Spleen (tissue), 11 donors: ENCODE data around the gene HYAL2. TPM values are rescaled to one million over a fixed set of nuclear protein-coding genes. Genes with fewer than 3 reads are reported as not detected.
A peak's percentile ranks its signal among the peaks of the same experiment; 100 is the strongest.

Source experiments
- DNase-seq: peaks from one replicate; pipeline ENCODE4 v3.0.0-alpha.2; 2020
- H3K27ac ChIP-seq, 8 donors: fragments of 200-600 bp; sonication (generic) in 7 of 8; 1 replicate in 4 of 8; 2 replicates in 4 of 8; pipeline versions ENCODE4 v1.5.0 to v1.8.0; 2016 to 2021; ENCODE audit warnings: inconsistent platforms in 4 of 8, mild to moderate bottlenecking in 4 of 8, moderate library complexity in 1 of 8
- H3K27me3 ChIP-seq, 7 donors: fragments of 200-600 bp; sonication (generic) in 6 of 7; replicated peaks in 1 of 7; 1 replicate in 4 of 7; 2 replicates in 3 of 7; pipeline versions ENCODE4 v1.5.0 to v1.8.0; 2016 to 2021; ENCODE audit warnings: inconsistent platforms in 3 of 7, mild to moderate bottlenecking in 1 of 7
- H3K36me3 ChIP-seq, 6 donors: fragments of 200-600 bp; sonication (generic) in 5 of 6; 1 replicate in 4 of 6; 2 replicates in 2 of 6; pipeline versions ENCODE4 v1.5.0 to v1.8.0; 2016 to 2021; ENCODE audit warnings: inconsistent platforms in 2 of 6
- H3K4me1 ChIP-seq, 6 donors: fragments of 200-600 bp; sonication (generic) in 5 of 6; 1 replicate in 3 of 6; 2 replicates in 3 of 6; pipeline versions ENCODE4 v1.5.0 to v1.8.0; 2016 to 2021; ENCODE audit warnings: inconsistent platforms in 3 of 6
- H3K4me3 ChIP-seq, 8 donors: fragments of 200-600 bp; sonication (generic) in 7 of 8; 1 replicate in 4 of 8; 2 replicates in 4 of 8; pipeline versions ENCODE4 v1.5.0 to v1.8.0; 2016 to 2021; ENCODE audit warnings: inconsistent platforms in 4 of 8, mild to moderate bottlenecking in 4 of 8, moderate library complexity in 2 of 8
- H3K9me3 ChIP-seq, 8 donors: fragments of 200-600 bp; sonication (generic) in 7 of 8; 1 replicate in 4 of 8; 2 replicates in 4 of 8; pipeline versions ENCODE4 v1.5.0 to v1.8.0; 2016 to 2021; ENCODE audit warnings: inconsistent platforms in 4 of 8
- CTCF ChIP-seq, 11 experiments: fragments of 200-600 bp in 7 of 11; fragments of 450-650 bp in 4 of 11; sonication (generic) in 4 of 11; IDR thresholded peaks in 8 of 11; conservative IDR thresholded peaks in 3 of 11; 1 replicate in 7 of 11; 2 replicates in 4 of 11; pipeline versions ENCODE4 v1.4.0 to v1.8.0; 2016 to 2021; ENCODE audit warnings: antibody characterized with exemption in 11 of 11, inconsistent platforms in 4 of 11, mild to moderate bottlenecking in 1 of 11
- POLR2A ChIP-seq, 3 donors: fragments of 450-650 bp; IDR thresholded peaks; one replicate each; pipeline ENCODE4 v1.5.1; 2017; ENCODE audit warnings: antibody characterized with exemption in 3 of 3, mild to moderate bottlenecking in 1 of 3
- POLR2AphosphoS5 ChIP-seq, 3 donors: sonication (generic); formaldehyde crosslinking; IDR thresholded peaks; one replicate each; pipeline ENCODE4 v1.5.1; 2017; ENCODE audit warnings: antibody characterized with exemption in 3 of 3
- WGBS, 5 donors: extraction: QIAGEN DNeasy Blood & Tissue Kit in 3 of 5; methylation state at CpG; one replicate each; pipeline versions ENCODE4 v1.1.5 to v1.1.7; 2013 to 2018; 5-methylcytosine and 5-hydroxymethylcytosine counted together
- intact Hi-C: fragments of 100-400 bp; cut with DNase I; formaldehyde crosslinking; loops from one replicate; pipeline ENCODE4 v1.15.0; 2023; ENCODE audit warnings: low total_unique reads
- polyA plus RNA-seq, 3 donors: library from polyadenylated mRNA; stranded (reverse); fragments of 200-250 nt; gene quantifications; one replicate each; pipeline ENCODE4 v1.2.1, GENCODE V29; 2013
- total RNA-seq, 7 donors: library from RNA; depleted of rRNA in 3 of 7; stranded (reverse); fragments of >200 nt in 3 of 7; fragmentation: NEBNext Ultra II Directional in 4 of 7; extraction: Animal tissue kit (Norgen Biotek cat#: 25700) in 4 of 7; gene quantifications; one replicate each; pipeline versions ENCODE4 v1.1.0 to v1.2.1, GENCODE V29; 2016 to 2021
- donor health status: healthy with polysubstance abuse.
- donor health status: DM: no; HTN: no; CAD: no; lungs with moderate emphysema.
- donor health status: DM: no; HTN: no; CAD: no.
- donor health status: Bipolar disorder and iron deficiency.
- donor health status: healthy.
- donor health status: DM: no; HTN: no; CAD: no.
- donor health status: DM: yes; HTN: yes; CAD: no.

The HYAL2 gene
- total and polyA plus RNA-seq, 10 donors, result 108 to 746 (median 322) TPM

- intact Hi-C loops, result no loop called here
- 87 to 97% (median 94%) methylated on average over 5 to 7 of the region's 7 CpGs for WGBS, 5 donors
- H3K36me3 ChIP-seq, result peaks cover 0 to 72% (median 40%) of the 10 kb centered on the region in 6 donors
- no peak for DNase-seq
- peak overlapping the region in 1 of 8 donors; percentile 91 for H3K27ac ChIP-seq
- no peak overlapping the region for H3K4me3 ChIP-seq
- H3K9me3 ChIP-seq, result no peaks in the 10 kb centered on the region
- peaks cover 39 to 96% (median 78%) of the 10 kb centered on the region in 6 donors for H3K4me1 ChIP-seq
- peak in 1 of 3 donors; percentile 35 for TF ChIP-seq POLR2AphosphoS5 (IDR thresholded peaks at IDR 0.05)
- no peak for TF ChIP-seq CTCF (IDR thresholded peaks at IDR 0.05 in 8 of 11, conservative IDR thresholded peaks at IDR 0.05 in 3 of 11)
- H3K27me3 ChIP-seq, result no peaks in the 10 kb centered on the region
These were observed 32.3 kb upstream of the HYAL2 start for GRCh38 chr3:50354850-50355249.

- no peak overlapping the region for H3K27ac ChIP-seq
- DNase-seq, result no peak
- no peaks in the 10 kb centered on the region for H3K9me3 ChIP-seq
- intact Hi-C loops, result no loop called here
- no peak overlapping the region for H3K4me3 ChIP-seq
- H3K4me1 ChIP-seq, result peaks cover 39 to 98% (median 80%) of the 10 kb centered on the region in 6 donors
- 84 to 93% (median 90%) methylated on average over 5 of the region's 5 CpGs for WGBS, 5 donors
- H3K27me3 ChIP-seq, result no peaks in the 10 kb centered on the region
- peaks cover 0 to 75% (median 40%) of the 10 kb centered on the region in 6 donors for H3K36me3 ChIP-seq
- TF ChIP-seq CTCF (IDR thresholded peaks at IDR 0.05 in 8 of 11, conservative IDR thresholded peaks at IDR 0.05 in 3 of 11) (no peak), POLR2AphosphoS5 (IDR thresholded peaks at IDR 0.05) (no peak), POLR2A (IDR thresholded peaks at IDR 0.05) (no peak)
These were observed 31.7 kb upstream of the HYAL2 start for GRCh38 chr3:50354186-50354764.

- WGBS, 5 donors, result 81 to 92% (median 84%) methylated on average over 8 to 12 of the region's 12 CpGs
- Histone ChIP-seq H3K4me1 (peaks cover 36 to 98% (median 80%) of the 10 kb centered on the region in 6 donors), H3K27me3 (no peaks in the 10 kb centered on the region), H3K4me3 (no peak overlapping the region), H3K9me3 (no peaks in the 10 kb centered on the region), H3K36me3 (peaks cover 0 to 81% (median 44%) of the 10 kb centered on the region in 6 donors), H3K27ac (peak overlapping the region in 2 of 8 donors; percentile 2 to 33)
- TF ChIP-seq CTCF (IDR thresholded peaks at IDR 0.05 in 8 of 11, conservative IDR thresholded peaks at IDR 0.05 in 3 of 11), result no peak
- peak; percentile 42 to 79 (median 58) for TF ChIP-seq POLR2AphosphoS5 (IDR thresholded peaks at IDR 0.05)
- DNase-seq, result no peak
- intact Hi-C loops, result no loop called here
These were observed 30.9 kb upstream of the HYAL2 start for GRCh38 chr3:50353245-50354004.

- DNase-seq, result no peak
- H3K27me3 ChIP-seq, result no peaks in the 10 kb centered on the region
- no peaks in the 10 kb centered on the region for H3K9me3 ChIP-seq
- H3K4me1 ChIP-seq, result peaks cover 30 to 98% (median 77%) of the 10 kb centered on the region in 6 donors
- no peak for TF ChIP-seq CTCF (IDR thresholded peaks at IDR 0.05 in 8 of 11, conservative IDR thresholded peaks at IDR 0.05 in 3 of 11)
- no peak for TF ChIP-seq POLR2A (IDR thresholded peaks at IDR 0.05)
- TF ChIP-seq POLR2AphosphoS5 (IDR thresholded peaks at IDR 0.05), result no peak
- no peak overlapping the region for H3K4me3 ChIP-seq
- peak overlapping the region in 1 of 8 donors; percentile 33 for H3K27ac ChIP-seq
- 36 to 57% (median 43%) methylated on average over 2 of the region's 2 CpGs for WGBS, 5 donors
- intact Hi-C loops, result no loop called here
- H3K36me3 ChIP-seq, result peaks cover 0 to 81% (median 50%) of the 10 kb centered on the region in 6 donors
These were observed 30.2 kb upstream of the HYAL2 start for GRCh38 chr3:50352781-50353180.
